H4 (cell line): ENCODE results near the gene AMOTL2. TPM values are rescaled to one million over a fixed set of nuclear protein-coding genes. Genes with fewer than 3 reads are reported as not detected.

ENCODE experiments used
- DNase-seq: peaks from one replicate; pipeline ENCODE4 v3.0.0-alpha.2; 2015; ENCODE audit warnings: low spot score
- total RNA-seq: library from RNA; depleted of rRNA; stranded (reverse); fragments of >200 nt; shearing (Covaris generic); gene quantifications from 2 replicates; pipeline ENCODE4 v1.2.3, GENCODE V29; 2014; rRNA removed

Gene AMOTL2
- total RNA-seq, 1 experiment from 2014 or later: 23.0 TPM

DNA sequence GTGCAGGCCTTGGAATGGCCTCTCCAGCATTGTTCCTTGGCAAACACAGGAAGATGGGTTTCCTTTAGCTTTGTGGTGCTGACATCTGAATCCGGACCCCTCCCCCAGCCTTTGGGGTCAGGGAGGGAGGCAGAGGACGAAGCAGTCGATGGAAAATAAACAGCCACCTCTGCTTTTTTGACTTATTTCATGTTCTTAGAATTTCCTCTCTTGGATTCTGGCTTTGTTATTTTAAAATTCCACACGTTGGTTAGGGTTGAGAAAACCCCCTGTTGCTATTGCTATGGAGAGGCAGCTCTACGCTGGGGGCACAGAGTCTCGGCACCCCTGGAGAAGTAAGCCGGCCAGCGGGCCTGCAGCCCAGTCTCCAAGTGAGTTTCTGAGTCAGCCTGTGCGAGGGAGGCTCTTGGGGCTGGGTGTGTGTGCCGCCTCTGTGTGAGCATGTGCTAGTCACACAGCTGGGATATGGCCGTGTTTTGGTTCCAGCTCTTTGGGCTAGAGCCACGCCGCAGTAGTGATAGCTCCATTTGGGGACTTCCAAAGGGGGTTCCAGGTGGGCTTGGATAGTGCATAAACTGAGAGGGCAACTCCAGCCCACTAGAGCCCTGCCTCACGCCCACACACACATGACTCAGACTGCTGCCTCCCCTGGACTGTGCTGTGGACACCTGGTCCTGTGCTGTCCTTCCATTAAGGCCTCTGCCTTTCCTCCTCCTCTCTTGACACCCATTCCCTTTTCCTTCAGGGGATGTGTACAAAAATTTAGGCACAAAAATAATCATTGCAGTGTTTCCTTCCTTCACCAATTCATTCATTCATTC is 58.8 kb downstream of the AMOTL2 start:
- DNase-seq: peak; percentile 3

GRCh38 chr3:134314588-134315285 is 59.5 kb downstream of the AMOTL2 start:
- peak; percentile 2 for DNase-seq

DNA sequence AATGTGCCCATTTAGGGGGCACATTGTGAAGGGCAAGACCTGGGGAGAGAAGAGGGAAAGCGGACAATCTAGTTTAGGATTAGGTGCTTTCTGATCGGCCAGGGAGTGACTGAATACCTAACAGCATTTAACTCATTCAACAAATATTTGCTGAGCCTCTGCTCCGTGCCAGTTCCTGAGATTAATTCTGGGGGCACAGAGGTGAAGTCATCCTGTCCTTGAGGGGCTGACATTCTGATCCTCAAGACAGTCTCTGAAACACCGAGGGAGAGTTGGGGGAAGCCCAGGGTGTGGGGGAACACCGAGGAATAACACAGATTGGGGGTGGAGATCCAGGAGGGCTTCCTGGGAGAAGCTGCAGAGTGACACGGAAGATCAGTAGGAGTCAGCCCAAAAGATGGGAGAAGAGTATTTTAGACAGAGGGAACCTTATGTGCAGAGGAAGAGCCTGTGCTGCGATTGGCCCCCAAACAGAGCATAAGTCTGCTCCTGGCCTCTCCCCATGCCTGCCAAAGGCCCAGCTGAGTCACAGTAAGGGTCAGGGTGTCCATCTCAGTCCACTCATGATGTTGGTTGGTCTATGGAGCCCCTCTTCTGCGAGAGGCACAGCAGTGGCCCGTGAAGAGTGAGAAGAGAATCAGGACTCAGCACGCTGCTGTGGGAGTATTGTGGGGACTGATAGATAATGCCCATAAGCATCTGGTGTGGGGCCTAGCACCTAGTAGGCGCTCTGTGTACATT is 60.2 kb downstream of the AMOTL2 start:
- DNase-seq: peak; percentile 3

GRCh38 chr3:134312873-134313846 is 61.1 kb downstream of the AMOTL2 start:
- DNase-seq: peak; percentile 2

- DNase-seq: peak; percentile 8
These were observed 62.0 kb downstream of the AMOTL2 start for GRCh38 chr3:134312072-134312872.

- peak; percentile 2 for DNase-seq
These were observed 62.6 kb downstream of the AMOTL2 start for GRCh38 chr3:134311693-134312071.

GRCh38 chr3:134311265-134311664 is 63.0 kb downstream of the AMOTL2 start:
- DNase-seq: peak; percentile 11

DNA sequence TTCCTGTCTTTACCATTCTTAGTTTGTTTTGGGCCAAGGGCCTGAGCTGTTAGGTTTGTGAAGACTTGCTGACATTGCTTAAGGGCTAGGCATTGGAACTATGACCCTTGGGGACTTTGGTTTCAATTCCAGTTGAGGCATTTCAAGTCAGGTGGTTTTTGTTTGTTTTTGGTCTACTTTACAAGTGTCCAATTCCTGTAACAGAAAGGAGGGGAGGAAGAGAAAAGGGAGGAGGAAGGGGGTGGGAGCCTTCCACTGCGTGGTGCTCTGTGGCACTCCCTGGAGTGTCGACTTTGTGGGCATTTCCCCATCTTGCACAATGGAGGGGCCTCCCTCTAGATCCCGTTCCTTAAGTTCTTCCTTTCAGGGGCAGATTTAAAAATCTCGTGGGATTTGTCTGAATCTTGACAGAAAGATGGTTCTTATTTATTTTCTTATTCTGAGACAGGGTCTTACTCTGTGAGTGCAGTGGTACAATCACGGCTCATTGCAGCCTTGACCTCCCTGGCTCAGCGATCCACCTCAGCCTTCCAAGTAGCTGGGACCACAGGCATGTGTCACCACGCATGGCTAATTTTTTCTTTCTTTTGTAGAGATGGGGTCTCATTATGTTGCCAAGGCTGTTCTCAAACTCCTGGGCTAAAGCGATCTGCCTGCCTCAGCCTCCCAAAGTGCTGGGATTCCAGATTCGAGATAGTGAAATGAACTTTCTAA is 64.1 kb downstream of the AMOTL2 start:
- peak; percentile 54 for DNase-seq

- peak; percentile 74 for DNase-seq
These were observed 65.8 kb downstream of the AMOTL2 start for GRCh38 chr3:134308350-134308891.

DNA sequence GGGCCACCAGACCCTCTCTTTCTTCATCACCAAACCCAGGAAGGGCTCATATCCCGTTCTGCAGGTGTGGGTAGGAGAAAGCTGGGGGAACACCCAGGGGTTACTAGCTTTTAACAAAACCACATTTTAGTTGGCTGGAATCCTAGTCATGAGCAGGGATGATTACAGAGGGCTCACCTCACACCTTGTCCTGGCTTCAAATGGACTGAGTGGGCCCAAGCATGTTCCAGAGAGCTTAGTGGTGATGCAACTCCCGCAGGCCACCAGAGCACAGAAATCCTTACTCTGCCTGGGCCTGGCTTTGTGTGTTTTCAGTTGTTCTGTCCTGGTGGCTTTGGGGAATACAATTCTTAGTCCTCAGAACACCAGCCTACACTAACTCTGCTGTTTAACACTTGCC is 66.8 kb downstream of the AMOTL2 start:
- DNase-seq: no peak

GRCh38 chr3:134306320-134306719 is 67.9 kb downstream of the AMOTL2 start:
- DNase-seq: no peak

Other genes starting within 250 kb of the AMOTL2 start
- 67.6 and 77.8 TPM in 2 replicates for gene RYK, start 123.6 kb downstream of the AMOTL2 start, total RNA-seq
- 158 and 197 TPM in 2 replicates for gene ANAPC13, start 111.5 kb upstream of the AMOTL2 start, total RNA-seq
- 21.3 and 23.2 TPM in 2 replicates for gene CEP63, start 111.6 kb upstream of the AMOTL2 start, total RNA-seq